ENCODE measurements around the gene KRT80. TPM values are rescaled to one million over a fixed set of nuclear protein-coding genes. Genes with fewer than 3 reads are reported as not detected.
A peak's percentile ranks its signal among the peaks of the same experiment; 100 is the strongest.

KRT80 gene
- polyA plus RNA-seq, 3 donors, result 0.18 to 0.52 (median 0.37) TPM

- no peak for TF ChIP-seq CTCF (IDR thresholded peaks at IDR 0.05)
- Mint-ChIP-seq H3K9me3 (peaks cover 0 to 4% (median 0%) of the 10 kb centered on the region in 7 donors), H3K4me1 (peaks cover 31% of the 10 kb centered on the region), H3K4me3 (no peak overlapping the region), H3K27me3 (ENCODE audit: low read depth in 3 of 3) (peaks cover 15 to 24% (median 23%) of the 10 kb centered on the region in 3 donors), H3K27ac (no peak overlapping the region), H3K36me3 (peaks cover 0 to 5% of the 10 kb centered on the region in 2 donors)
- H3K9ac ChIP-seq (ENCODE audit: insufficient read depth, low read length, poor library complexity, severe bottlenecking), result no peak overlapping the region
- H3K4me2 ChIP-seq (replicated peaks; ENCODE audit: extremely low read depth, low read length, poor library complexity, severe bottlenecking), result no peak overlapping the region
- H3K4me3 ChIP-seq (replicated peaks in 1 of 3; ENCODE audit: low read depth in 2 of 3, low read length in 3 of 3), result no peak overlapping the region
- H3K27ac ChIP-seq (ENCODE audit: low read depth in 1 of 2, low read length in 2 of 2), result no peak overlapping the region
- H3K79me2 ChIP-seq (ENCODE audit: insufficient read depth, low read length), result no peaks in the 10 kb centered on the region
- H3K36me3 ChIP-seq (replicated peaks in 1 of 2; ENCODE audit: control insufficient read depth in 1 of 2, insufficient read depth in 2 of 2, low read length in 2 of 2), result no peaks in the 10 kb centered on the region
- no peak for DNase-seq
- H4K20me1 ChIP-seq (ENCODE audit: insufficient read depth, low read length), result no peaks in the 10 kb centered on the region
- no peak overlapping the region for H2AFZ ChIP-seq (ENCODE audit: insufficient read depth, low read depth, low read length, poor library complexity, severe bottlenecking)
- no peaks in the 10 kb centered on the region for H3K9me3 ChIP-seq (replicated peaks in 1 of 2; ENCODE audit: control insufficient read depth in 1 of 2, insufficient read depth in 1 of 2, low read length in 2 of 2)
- no CpG with 5 or more reads among the region's 4 CpGs for WGBS (ENCODE audit: insufficient coverage)
- H3K27me3 ChIP-seq (ENCODE audit: control insufficient read depth in 2 of 2, insufficient read depth in 2 of 2, low read length in 2 of 2), result peaks cover 0 to 5% of the 10 kb centered on the region in 2 donors
- H3K4me1 ChIP-seq (ENCODE audit: control insufficient read depth in 1 of 2, insufficient read depth in 2 of 2, low read length in 2 of 2), result peaks cover 23 to 33% of the 10 kb centered on the region in 2 donors
- intact Hi-C loops (cut with micrococcal nuclease), result loop anchor here in 1 of 2 donors (5.0 kb wide), 2 partner anchors 56 to 106 kb away; no protein-coding TSS in a partner anchor
Observed at GRCh38 chr12:52221070-52221781, 29.4 kb upstream of the KRT80 start.

- Histone ChIP-seq H3K27me3 (ENCODE audit: control insufficient read depth in 2 of 2, insufficient read depth in 2 of 2, low read length in 2 of 2) (peaks cover 0 to 5% of the 10 kb centered on the region in 2 donors), H3K36me3 (replicated peaks in 1 of 2; ENCODE audit: control insufficient read depth in 1 of 2, insufficient read depth in 2 of 2, low read length in 2 of 2) (no peaks in the 10 kb centered on the region), H4K20me1 (ENCODE audit: insufficient read depth, low read length) (no peaks in the 10 kb centered on the region), H3K4me2 (replicated peaks; ENCODE audit: extremely low read depth, low read length, poor library complexity, severe bottlenecking) (no peak overlapping the region), H3K9ac (ENCODE audit: insufficient read depth, low read length, poor library complexity, severe bottlenecking) (no peak overlapping the region), H3K4me3 (replicated peaks in 1 of 3; ENCODE audit: low read depth in 2 of 3, low read length in 3 of 3) (no peak overlapping the region), H3K9me3 (replicated peaks in 1 of 2; ENCODE audit: control insufficient read depth in 1 of 2, insufficient read depth in 1 of 2, low read length in 2 of 2) (no peaks in the 10 kb centered on the region), H2AFZ (ENCODE audit: insufficient read depth, low read depth, low read length, poor library complexity, severe bottlenecking) (no peak overlapping the region), H3K79me2 (ENCODE audit: insufficient read depth, low read length) (no peaks in the 10 kb centered on the region), H3K4me1 (ENCODE audit: control insufficient read depth in 1 of 2, insufficient read depth in 2 of 2, low read length in 2 of 2) (peaks cover 15 to 26% of the 10 kb centered on the region in 2 donors), H3K27ac (ENCODE audit: low read depth in 1 of 2, low read length in 2 of 2) (no peak overlapping the region)
- Mint-ChIP-seq H3K4me3 (peak overlapping the region in 1 of 2 donors; percentile 11), H3K27me3 (ENCODE audit: low read depth in 3 of 3) (peaks cover 15 to 25% (median 24%) of the 10 kb centered on the region in 3 donors), H3K9me3 (peaks cover 0 to 4% (median 0%) of the 10 kb centered on the region in 7 donors), H3K36me3 (peaks cover 0 to 5% of the 10 kb centered on the region in 2 donors), H3K27ac (peak overlapping the region in 1 of 7 donors; percentile 43), H3K4me1 (peaks cover 25% of the 10 kb centered on the region)
- WGBS (ENCODE audit: insufficient coverage), result no CpG with 5 or more reads among the region's 3 CpGs
- no peak for TF ChIP-seq CTCF (IDR thresholded peaks at IDR 0.05)
- intact Hi-C loops (cut with micrococcal nuclease), result loop anchor here in 1 of 2 donors (5.0 kb wide), 2 partner anchors 57 to 107 kb away; no protein-coding TSS in a partner anchor
- no peak for DNase-seq
Observed at GRCh38 chr12:52220477-52220876, 28.7 kb upstream of the KRT80 start.
